NCI-H146 treated with DMSO at 0.1 percent for 48 hours (cell line): ENCODE data around the gene ADAMTS12.

Source experiments
- DNase-seq: peaks from one replicate; lab custom pipeline; 2025; ENCODE audit not compliant: unreplicated experiment; lab: John Stamatoyannopoulos, UW

The ADAMTS12 gene

DNA sequence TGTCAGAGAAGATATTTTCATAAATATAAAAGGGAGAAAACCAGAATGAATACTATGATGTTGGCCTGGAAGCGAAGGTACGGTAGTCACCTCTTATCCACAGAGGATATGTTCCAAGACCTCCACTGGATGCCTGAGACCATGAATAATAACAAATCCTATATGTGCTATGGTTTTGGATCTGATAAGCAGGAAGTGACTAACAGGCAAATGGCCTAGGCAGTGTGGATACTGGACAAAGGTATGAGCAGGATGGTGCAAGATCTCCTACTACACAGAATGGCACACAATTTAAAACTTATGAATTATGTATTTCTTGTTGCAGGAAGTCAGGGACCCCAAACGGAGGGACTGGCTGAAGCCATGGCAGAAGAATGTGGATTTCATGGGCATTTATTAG lies 48.2 kb downstream of the ADAMTS12 start:
- no peak for DNase-seq

DNA sequence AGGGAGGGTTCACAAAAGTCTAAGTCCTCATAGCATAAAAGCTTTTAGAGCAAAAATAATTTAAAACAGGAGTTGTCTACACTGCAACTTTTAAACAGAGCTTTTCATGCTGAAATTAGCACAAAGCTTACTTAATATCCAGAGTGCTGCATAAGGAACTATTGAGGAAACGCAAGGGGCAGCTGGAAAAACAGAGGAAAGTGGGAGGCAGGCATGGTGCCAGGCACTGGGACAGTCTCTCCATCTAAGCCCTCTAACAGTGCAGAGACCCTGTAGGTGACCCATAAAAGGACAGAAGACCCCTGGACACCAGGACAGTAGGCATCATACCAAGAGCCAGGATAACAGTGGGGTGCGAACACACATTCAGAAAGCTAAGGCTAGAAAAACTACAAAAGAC lies 49.3 kb downstream of the ADAMTS12 start:
- no peak for DNase-seq

DNA sequence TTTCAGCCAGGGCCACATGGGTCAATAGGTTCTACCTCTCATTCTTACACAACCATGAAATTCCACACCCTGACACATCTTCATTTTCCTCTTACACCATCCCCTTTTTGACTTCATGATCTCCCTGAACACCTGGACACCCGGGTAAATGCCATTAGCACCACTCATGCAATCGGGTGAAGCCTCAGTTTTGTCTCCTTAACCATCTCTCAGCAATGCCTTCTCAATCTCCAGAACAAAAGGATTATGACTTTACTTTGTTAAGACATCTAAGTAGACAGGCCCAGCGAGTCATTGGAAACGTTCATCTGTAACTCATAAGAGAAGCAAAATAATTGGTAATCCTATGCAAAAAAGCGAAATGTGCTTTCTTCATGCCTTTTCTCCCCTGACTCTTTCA lies 49.9 kb downstream of the ADAMTS12 start:
- DNase-seq = no peak

DNA sequence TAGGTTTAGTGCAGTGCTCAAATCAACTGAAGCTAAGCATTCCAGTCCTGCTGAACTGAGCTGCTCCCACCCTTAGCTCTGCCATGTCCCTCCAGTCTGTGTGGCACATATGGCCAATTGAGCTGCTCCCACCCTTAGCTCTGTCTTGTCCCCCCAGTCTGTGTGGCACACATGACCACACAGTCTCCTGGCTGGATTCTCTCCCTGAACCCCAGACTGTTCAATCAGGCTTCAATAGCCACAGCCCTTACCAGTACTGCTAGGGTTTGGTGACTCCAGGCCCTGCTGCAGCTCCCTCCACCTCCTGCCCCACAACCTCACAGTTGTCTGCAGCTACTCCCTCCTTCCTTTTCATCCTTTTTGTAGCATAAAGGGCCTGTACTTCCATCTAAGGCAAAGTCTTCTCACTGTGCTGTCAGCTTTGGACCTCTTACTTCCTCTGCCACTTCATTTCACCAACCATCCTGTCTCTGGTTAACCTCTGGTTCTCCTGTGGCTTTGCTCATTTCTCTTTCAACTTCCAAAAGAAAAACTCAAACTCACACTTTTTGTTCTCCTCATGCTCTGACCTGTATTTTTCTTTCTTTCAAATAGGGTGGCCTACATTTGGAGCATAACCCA lies 50.8 kb downstream of the ADAMTS12 start:
- no peak for DNase-seq

- DNase-seq = no peak
Observed at GRCh38 chr5:33837301-33837700, 54.5 kb downstream of the ADAMTS12 start.

DNA sequence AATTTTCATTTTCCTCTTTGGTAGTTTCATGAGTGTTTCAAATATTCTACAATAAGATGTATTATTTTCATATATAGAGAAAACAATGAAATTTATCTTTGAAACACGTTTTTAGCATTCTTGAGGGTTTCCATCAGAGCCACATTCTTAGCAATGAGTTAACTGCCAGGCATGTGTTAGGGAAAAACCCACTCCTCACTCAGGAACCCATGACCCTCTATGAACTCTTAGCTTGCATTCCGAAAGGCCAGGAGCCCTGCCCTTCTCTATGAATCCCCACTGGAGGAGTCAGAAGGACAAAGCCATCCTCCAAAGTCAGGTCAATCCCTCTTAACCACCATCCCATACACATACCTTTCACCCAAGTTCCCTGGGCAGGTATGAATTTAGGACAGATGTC lies 57.5 kb downstream of the ADAMTS12 start:
- no peak for DNase-seq

GRCh38 chr5:33833237-33833575 lies 58.6 kb downstream of the ADAMTS12 start:
- DNase-seq = no peak

DNA sequence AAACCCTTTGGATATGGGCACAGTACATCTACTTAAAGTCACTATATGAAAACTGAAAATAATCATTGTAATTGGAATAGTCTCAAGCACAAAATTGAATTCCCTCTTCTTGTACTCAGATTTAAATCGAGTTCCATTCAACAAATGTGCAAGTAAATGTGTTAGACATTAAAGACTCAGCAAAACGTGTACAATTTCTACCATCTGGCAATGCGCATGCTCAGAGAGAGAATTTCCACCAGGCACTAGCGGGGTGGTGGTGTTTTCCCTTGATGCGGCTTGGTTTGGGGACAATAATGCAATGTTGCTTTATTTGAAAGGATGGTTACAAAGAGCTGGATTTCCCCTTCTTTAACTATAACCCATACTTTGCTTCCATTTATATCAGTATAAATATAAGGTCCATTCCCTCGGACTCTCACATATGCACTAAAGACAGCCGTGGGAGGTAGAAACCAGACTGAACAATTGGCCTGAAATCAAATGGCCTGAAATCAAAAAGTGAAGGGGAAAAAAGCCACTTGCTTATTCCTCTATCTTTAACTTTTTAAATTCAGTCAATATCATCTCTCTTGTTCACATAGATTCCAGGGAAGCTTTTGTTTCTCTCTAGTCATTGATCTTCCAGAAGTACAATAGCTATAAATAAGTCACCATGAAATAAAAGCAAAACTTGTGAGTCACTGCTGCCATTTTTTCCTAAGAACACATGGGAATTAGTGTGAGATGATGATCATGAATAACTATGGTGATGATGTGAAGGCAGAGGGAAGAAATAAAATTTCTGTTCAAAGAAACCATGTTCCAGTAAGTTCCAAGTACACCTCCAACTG lies 59.2 kb downstream of the ADAMTS12 start:
- no peak for DNase-seq

DNA sequence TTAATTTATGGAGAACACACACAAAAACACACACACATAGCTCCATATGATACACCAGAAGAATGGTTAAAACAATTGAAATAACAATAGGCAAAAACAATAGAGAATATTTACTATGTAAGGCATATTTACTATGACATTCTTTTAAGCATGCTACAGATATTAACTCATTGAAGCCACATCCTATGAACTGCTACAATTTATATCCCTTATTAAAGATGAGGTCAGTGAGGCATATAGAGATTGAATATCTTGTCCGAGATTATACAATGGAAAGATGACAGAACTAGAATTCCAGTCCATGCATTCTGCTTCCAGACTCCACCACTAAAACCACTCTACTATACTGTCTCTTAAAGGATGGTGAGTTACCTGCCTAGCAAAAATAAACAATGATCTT lies 60.7 kb downstream of the ADAMTS12 start:
- no peak for DNase-seq

- no peak for DNase-seq
Observed at GRCh38 chr5:33829430-33829829, 62.4 kb downstream of the ADAMTS12 start.

GRCh38 chr5:33828626-33829308 lies 63.0 kb downstream of the ADAMTS12 start:
- no peak for DNase-seq

- no peak for DNase-seq
Observed at GRCh38 chr5:33827885-33828284, 63.9 kb downstream of the ADAMTS12 start.

GRCh38 chr5:33827018-33827707 lies 64.6 kb downstream of the ADAMTS12 start:
- DNase-seq = no peak

- no peak for DNase-seq
Observed at GRCh38 chr5:33824516-33825195, 67.1 kb downstream of the ADAMTS12 start.

- no peak for DNase-seq
Observed at GRCh38 chr5:33817301-33817700, 74.5 kb downstream of the ADAMTS12 start.

GRCh38 chr5:33816791-33817190 lies 75.0 kb downstream of the ADAMTS12 start:
- no peak for DNase-seq

DNA sequence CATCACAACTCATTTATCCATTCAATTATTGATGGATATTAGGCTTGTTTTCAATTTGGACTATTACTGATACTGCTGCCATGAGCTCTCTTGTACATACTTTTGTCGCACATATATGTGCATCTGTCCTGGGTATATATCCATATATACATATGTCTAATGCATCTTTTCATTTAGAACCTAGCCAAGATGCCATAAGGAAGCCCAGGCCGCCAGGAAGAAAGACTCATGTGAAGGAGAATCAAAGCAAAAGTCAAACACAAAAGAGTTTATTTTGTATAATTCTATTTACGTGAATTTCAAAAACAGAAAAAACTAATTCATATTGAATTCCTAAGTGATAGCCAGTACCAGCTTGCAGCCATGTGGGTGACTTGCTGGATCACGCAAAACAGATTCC lies 79.0 kb downstream of the ADAMTS12 start:
- DNase-seq = no peak

DNA sequence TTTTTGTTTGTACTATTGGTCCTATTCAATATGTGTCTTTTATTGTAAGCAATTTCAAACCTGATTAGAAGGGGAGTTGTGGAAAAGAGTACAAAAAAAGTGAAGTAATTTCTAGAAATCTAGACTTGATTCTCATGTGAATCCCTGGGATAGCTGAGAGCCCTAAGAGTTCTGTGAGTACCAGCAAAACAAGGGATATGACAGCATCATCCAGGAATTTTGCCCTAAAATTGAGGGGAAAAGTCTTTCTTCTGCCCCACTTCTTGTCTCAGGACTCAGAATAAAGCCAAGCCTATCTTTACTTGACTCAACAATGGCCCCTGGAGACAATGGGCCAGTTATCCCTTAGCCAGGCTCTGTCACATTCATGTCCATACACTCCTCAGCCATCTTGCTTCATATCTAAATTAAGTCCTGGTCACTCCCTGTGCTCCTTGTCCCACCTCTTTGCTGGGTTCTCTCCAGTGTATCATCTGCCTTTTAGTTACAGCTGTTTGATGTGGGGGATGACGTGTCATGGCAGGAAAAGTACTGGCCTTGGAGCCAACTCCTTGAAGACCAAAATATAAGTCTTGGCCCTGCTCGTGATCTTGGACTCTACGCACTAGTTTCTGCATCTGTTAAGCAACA lies 81.2 kb downstream of the ADAMTS12 start:
- DNase-seq = no peak

DNA sequence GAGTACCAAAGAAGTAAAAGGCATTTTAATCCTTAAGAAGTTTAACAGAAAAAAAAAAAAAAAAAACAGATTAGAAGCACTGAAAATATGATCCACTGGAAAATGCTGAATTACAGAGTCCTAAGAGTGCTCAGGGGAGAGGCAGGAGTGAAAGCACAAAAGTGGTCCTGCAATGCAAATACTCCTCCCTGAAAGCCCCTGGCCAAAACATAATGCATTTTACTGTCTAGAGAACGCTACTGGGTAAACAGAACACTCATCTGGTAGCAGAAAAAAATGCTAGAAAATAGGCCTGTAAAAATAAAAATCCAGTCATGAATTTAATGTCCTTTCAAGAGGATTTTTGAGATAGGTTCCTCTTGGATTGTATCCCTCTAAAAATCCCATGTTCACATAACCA lies 81.9 kb downstream of the ADAMTS12 start:
- DNase-seq = no peak

DNA sequence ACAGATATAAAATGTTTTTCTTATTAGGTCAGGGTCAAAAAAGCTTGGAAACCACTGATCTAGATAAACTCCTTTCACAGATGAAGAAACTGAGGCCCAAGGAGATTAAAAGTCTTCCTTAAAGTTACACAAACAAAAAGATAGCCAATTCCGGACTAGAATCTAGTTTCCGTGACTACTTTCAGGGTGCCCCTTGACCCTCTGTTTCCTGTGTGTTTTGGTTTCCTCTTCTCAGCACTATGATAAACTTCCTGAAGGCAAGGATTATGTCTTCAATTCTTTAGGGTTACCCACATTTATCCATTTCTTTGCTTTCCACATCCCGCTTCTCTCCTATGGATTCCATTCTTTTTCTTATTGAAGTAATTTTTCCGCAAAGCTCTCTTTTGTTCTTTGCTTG lies 83.1 kb downstream of the ADAMTS12 start:
- DNase-seq = no peak

GRCh38 chr5:33807771-33808170 lies 84.0 kb downstream of the ADAMTS12 start:
- no peak for DNase-seq
